ENCODE results near the gene TMPRSS13.

GRCh38 chr11:117873828-117874125, 55.4 kb downstream of the TMPRSS13 start:
- no peak for TF ChIP-seq FOXA1 (IDR thresholded peaks at IDR 0.05)
- TF ChIP-seq CTBP1 (IDR thresholded peaks at IDR 0.05; ENCODE audit: borderline replicate concordance): no peak
- TF ChIP-seq, protein P1, sequence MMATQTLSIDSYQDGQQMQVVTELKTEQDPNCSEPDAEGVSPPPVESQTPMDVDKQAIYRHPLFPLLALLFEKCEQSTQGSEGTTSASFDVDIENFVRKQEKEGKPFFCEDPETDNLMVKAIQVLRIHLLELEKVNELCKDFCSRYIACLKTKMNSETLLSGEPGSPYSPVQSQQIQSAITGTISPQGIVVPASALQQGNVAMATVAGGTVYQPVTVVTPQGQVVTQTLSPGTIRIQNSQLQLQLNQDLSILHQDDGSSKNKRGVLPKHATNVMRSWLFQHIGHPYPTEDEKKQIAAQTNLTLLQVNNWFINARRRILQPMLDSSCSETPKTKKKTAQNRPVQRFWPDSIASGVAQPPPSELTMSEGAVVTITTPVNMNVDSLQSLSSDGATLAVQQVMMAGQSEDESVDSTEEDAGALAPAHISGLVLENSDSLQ (IDR thresholded peaks at IDR 0.05): no peak
- TF ChIP-seq ARNT (IDR thresholded peaks at IDR 0.05): no peak
- no peak for TF ChIP-seq SP1 (IDR thresholded peaks at IDR 0.05)
- no peak for TF ChIP-seq TARDBP (IDR thresholded peaks at IDR 0.05)
- TF ChIP-seq ELF4 (IDR thresholded peaks at IDR 0.05): no peak
- no peak for TF ChIP-seq FOXM1 (IDR thresholded peaks at IDR 0.05; ENCODE audit: borderline replicate concordance)

Data from HEK293T (cell line).